T-helper 1 cell (primary cell): Measurements from ENCODE around the gene NUP93.
"Not testable (repeated sequence)": the region's sequence is repeated elsewhere in the genome, so short reads cannot be mapped to it uniquely, and the experiment has no call there.

ENCODE experiments used
- DNase-seq, 5 donors: peaks; one replicate each; pipeline ENCODE4 v3.0.0-alpha.2; 2012 to 2020

Gene NUP93

GRCh38 chr16:56851671-56852400, 121.9 kb downstream of the NUP93 start:
- DNase-seq = no peak

GRCh38 chr16:56852401-56852730, 122.4 kb downstream of the NUP93 start:
- no peak for DNase-seq

- no peak for DNase-seq
Measured at GRCh38 chr16:56852968-56853367, 123.0 kb downstream of the NUP93 start.

GRCh38 chr16:56855201-56855600, 125.3 kb downstream of the NUP93 start:
- DNase-seq = no peak

GRCh38 chr16:56855946-56856345, 126.0 kb downstream of the NUP93 start:
- no peak for DNase-seq

GRCh38 chr16:56856876-56857447, 127.0 kb downstream of the NUP93 start:
- no peak for DNase-seq

- DNase-seq = no peak
Measured at GRCh38 chr16:56858374-56858773, 128.4 kb downstream of the NUP93 start.

GRCh38 chr16:56859636-56860035, 129.7 kb downstream of the NUP93 start:
- DNase-seq = no peak

GRCh38 chr16:56860226-56861020, 130.5 kb downstream of the NUP93 start:
- DNase-seq = peak in 1 of 5 donors; percentile 88

- DNase-seq = no peak
Measured at GRCh38 chr16:56861092-56861610, 131.2 kb downstream of the NUP93 start.

GRCh38 chr16:56861756-56862155, 131.8 kb downstream of the NUP93 start:
- no peak for DNase-seq

- DNase-seq = no peak
Measured at GRCh38 chr16:56862776-56863175, 132.8 kb downstream of the NUP93 start.

GRCh38 chr16:56864960-56865359, 135.0 kb downstream of the NUP93 start, which contains the start of gene SLC12A3:
TSS of gene SLC12A3 (plus strand) at chr16:56865207. CDS start at chr16:56865236, 29 bp downstream.
- no peak for DNase-seq

GRCh38 chr16:56865394-56866062, 135.6 kb downstream of the NUP93 start:
- DNase-seq = no peak

GRCh38 chr16:56866955-56867830, 137.3 kb downstream of the NUP93 start:
- peak in 2 of 5 donors; percentile 43 to 58 for DNase-seq

- no peak for DNase-seq
Measured at GRCh38 chr16:56868175-56868574, 138.2 kb downstream of the NUP93 start.

GRCh38 chr16:56868766-56869165, 138.8 kb downstream of the NUP93 start:
- not testable (repeated sequence) for DNase-seq

- DNase-seq = peak in 1 of 5 donors; percentile 53
Measured at GRCh38 chr16:56869513-56870275, 139.8 kb downstream of the NUP93 start.

- no peak for DNase-seq
Measured at GRCh38 chr16:56870276-56870888, 140.5 kb downstream of the NUP93 start.

- no peak for DNase-seq
Measured at GRCh38 chr16:56871172-56871593, 141.3 kb downstream of the NUP93 start.
